Lower leg skin (tissue), 3 donors: ENCODE data around the gene YWHAH.

Experiments used
- POLR2A ChIP-seq, 2 donors: fragments of 450-650 bp; IDR thresholded peaks; one replicate each; pipeline ENCODE4 v1.6.1; 2016 to 2017; ENCODE audit warnings: antibody characterized with exemption in 2 of 2, mild to moderate bottlenecking in 1 of 2, moderate library complexity in 1 of 2
- TF ChIP-seq, protein P1 (sequence below), 3 donors: fragments of 450-650 bp; IDR thresholded peaks; one replicate each; pipeline ENCODE4 v1.5.1; 2016; ENCODE audit warnings: antibody characterized with exemption in 3 of 3, mild to moderate bottlenecking in 3 of 3, moderate library complexity in 2 of 3

DNA sequence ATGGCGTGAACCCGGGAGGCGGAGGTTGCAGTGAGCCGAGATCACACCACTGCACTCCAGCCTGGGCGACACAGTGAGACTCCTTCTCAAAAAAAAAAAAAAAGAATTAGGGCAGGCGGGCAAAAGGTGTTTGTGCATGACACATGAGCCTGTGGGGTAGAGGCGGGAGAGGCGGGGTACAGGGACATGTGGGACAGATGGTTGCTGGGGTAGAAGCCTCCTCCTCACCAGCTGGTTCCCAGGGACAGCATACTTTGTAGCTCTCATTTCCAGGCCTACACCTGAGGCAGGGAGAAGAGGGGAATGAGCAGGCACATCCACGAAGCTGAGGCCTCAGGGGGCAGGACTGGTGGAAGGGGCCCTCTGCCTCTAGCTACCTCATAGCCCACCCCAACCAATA, 23.7 kb downstream of the YWHAH start:
- TF ChIP-seq, protein P1, sequence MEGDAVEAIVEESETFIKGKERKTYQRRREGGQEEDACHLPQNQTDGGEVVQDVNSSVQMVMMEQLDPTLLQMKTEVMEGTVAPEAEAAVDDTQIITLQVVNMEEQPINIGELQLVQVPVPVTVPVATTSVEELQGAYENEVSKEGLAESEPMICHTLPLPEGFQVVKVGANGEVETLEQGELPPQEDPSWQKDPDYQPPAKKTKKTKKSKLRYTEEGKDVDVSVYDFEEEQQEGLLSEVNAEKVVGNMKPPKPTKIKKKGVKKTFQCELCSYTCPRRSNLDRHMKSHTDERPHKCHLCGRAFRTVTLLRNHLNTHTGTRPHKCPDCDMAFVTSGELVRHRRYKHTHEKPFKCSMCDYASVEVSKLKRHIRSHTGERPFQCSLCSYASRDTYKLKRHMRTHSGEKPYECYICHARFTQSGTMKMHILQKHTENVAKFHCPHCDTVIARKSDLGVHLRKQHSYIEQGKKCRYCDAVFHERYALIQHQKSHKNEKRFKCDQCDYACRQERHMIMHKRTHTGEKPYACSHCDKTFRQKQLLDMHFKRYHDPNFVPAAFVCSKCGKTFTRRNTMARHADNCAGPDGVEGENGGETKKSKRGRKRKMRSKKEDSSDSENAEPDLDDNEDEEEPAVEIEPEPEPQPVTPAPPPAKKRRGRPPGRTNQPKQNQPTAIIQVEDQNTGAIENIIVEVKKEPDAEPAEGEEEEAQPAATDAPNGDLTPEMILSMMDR (IDR thresholded peaks at IDR 0.05): no peak
- TF ChIP-seq POLR2A (IDR thresholded peaks at IDR 0.05): no peak
